ENCODE measurements around the gene CDH16.

- TF ChIP-seq, protein P1, sequence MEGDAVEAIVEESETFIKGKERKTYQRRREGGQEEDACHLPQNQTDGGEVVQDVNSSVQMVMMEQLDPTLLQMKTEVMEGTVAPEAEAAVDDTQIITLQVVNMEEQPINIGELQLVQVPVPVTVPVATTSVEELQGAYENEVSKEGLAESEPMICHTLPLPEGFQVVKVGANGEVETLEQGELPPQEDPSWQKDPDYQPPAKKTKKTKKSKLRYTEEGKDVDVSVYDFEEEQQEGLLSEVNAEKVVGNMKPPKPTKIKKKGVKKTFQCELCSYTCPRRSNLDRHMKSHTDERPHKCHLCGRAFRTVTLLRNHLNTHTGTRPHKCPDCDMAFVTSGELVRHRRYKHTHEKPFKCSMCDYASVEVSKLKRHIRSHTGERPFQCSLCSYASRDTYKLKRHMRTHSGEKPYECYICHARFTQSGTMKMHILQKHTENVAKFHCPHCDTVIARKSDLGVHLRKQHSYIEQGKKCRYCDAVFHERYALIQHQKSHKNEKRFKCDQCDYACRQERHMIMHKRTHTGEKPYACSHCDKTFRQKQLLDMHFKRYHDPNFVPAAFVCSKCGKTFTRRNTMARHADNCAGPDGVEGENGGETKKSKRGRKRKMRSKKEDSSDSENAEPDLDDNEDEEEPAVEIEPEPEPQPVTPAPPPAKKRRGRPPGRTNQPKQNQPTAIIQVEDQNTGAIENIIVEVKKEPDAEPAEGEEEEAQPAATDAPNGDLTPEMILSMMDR (IDR thresholded peaks at IDR 0.05), result no peak
- TF ChIP-seq POLR2AphosphoS5 (IDR thresholded peaks at IDR 0.05), result no peak
- no peak for TF ChIP-seq POLR2A (IDR thresholded peaks at IDR 0.05)
- no peak for TF ChIP-seq EP300 (IDR thresholded peaks at IDR 0.05)
Observed at GRCh38 chr16:66927918-66928649, 9.4 kb upstream of the CDH16 start.

All from gastroesophageal sphincter (tissue), 3 donors.